NCI-H2196 (cell line): ENCODE data around the gene MAMDC2.

Experiments used
- DNase-seq: peaks from one replicate; lab custom pipeline; 2025; ENCODE audit not compliant: unreplicated experiment; lab: John Stamatoyannopoulos, UW

The MAMDC2 gene

DNA sequence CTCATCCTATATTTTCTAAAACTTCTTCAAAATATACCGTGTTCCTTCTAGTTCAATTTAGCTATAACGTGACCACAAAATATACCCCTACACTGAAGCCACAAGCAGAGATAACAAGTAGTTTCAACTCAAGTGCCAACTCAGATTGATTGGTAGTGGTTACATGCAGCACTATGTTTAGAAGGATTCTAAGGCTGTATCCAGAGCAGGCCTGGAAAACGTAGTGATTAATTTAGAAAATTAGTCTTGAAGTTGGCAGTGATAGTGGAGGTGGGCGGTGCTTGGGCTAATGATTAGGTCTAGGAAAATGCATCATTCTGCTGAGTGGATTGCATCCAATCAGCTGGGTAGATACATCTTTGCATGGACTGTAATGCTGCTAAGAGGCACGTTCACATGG is 61.5 kb downstream of the MAMDC2 start:
- DNase-seq = no peak

DNA sequence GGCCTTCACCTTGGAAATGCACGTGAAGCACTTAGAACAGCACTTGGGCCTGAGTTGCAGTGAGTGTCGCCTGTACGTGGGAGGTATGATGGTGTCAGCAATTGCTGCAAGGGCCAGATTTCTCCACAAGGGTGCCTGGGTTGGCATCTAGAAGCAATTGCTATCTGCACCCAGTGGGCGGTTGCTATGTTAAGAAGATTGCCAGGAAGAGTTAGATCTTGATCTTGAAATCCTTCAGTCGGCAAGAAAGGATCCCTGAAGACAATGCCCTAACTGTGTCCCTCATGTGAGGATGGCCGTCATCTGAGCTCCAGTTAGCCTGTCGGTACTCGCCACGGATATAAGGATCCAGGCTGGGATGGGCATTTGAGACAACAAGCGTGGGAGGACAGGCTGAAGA is 62.9 kb downstream of the MAMDC2 start:
- no peak for DNase-seq

DNA sequence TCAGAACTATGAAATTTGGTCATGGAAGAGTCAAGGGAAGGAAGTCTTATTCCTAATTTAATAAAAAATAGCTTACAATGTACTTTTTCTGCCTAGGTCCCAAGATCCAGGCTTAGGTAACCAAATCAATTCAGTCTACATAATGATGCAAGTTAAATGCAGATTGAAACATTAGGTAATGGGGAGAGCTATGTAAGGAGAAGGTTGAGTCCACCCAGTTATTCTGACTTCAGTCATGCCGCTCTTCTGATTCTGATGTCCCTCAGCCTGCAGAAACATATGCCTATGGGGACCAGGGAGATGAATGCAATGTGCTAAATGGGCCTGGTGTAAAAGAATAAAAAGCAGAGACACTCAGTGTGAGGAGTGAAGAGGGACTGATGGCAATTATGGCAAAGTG is 63.9 kb downstream of the MAMDC2 start:
- no peak for DNase-seq

DNA sequence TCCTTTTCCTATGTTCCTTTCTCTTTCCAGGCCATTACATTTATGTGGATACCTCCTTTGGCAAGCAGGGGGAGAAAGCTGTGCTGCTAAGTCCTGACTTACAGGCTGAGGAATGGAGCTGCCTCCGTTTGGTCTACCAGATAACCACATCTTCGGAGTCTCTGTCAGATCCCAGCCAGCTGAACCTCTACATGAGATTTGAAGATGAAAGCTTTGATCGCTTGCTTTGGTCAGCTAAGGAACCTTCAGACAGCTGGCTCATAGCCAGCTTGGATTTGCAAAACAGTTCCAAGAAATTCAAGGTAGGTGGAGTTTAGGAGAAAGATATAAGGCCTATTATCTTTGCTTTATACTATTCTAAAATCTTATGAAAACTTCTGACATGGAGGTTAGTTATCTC is 64.5 kb downstream of the MAMDC2 start:
- DNase-seq = no peak

DNA sequence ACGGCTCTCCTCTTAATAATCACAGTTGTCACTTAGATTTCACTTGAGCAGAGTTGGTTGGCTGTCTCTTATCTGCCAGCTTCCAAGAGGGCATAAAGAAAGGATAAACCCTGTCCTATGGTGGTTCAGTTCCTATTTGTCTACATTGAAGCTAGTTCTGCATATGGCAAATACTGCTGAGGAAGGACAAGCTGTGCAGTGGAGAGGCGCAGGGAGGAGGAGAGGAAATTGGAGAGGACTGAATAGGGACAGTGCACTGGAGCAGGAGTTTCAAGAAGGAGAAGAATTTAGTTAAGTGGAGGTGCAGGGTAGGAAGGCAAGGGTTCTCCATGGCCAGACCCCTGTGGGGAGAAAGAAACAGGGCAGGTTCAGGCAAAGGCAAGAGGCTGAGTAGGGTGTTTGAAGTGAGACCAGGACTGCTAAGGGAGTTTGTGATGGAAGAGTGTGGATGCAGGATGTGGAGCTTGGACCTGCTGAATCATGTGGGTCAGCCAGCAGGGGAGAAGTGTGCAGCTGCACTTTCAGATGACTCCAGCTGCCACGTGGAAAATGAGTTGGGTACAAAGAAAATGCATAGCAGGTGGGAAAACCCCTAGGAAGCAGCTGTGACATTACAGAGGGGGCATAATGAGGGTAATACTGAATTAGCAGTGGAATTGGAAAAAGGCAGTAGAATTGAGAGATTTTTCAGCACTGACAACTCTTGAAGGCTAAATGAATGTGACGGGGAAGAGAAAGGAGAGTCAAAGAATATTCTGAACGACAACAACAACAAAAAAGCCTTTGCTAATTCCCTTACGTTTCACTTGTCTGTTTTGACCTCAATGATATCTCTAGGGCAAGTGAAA is 66.8 kb downstream of the MAMDC2 start:
- DNase-seq = peak; percentile 2

DNA sequence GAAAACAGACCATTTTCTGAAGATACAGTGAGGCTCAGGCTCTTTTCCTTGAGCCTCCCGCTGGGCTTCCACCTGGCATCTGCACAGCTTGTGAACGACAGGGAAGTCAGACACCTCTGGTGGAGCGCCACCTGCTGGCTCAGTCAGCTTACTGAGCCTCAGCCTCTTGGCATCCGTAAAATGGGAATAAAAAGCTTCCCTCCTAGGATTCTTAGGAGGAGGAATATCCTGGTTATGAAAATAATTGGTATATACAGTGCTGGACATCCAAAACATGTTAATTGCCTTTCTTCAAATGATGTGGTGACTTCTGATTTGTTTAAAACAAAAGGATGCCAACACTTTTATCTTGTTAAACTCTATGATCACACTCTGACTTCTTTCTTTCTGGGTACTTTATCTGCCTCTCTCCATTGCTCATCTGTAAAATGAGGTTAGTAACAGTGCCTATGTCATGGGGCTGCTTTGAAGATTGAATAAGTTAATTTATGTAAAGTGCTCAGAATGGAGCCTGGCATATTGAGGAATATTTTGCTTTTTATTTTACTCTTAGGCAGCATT is 67.5 kb downstream of the MAMDC2 start:
- peak; percentile 85 for DNase-seq

DNA sequence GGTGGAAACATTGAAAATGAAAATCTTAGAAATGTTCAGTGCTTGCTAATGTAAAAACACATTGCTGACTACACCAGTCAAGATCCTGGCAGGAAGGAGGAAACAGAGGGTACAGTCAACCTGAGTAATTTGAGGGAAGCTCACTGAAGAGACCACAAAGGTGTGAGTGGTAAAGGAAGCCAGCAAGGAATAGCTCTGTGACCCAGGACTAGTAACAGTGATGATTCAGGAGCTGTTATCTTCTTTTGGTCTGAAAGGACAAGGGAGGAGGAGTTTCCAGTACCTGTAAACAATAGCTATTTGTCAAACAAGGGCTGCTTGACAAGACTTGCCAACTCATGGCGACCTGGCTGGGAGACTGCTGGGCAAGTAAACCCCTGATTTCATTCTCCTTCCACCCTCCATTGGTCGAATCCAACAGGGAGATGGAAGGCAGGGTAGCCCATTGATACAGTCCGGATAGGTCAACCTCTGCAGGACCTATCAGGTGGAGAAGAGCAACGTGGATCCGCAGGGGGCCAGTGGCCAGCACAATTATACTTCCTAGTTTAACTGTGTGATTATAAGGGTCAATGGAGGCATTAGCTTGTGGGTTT is 68.1 kb downstream of the MAMDC2 start:
- DNase-seq = no peak

DNA sequence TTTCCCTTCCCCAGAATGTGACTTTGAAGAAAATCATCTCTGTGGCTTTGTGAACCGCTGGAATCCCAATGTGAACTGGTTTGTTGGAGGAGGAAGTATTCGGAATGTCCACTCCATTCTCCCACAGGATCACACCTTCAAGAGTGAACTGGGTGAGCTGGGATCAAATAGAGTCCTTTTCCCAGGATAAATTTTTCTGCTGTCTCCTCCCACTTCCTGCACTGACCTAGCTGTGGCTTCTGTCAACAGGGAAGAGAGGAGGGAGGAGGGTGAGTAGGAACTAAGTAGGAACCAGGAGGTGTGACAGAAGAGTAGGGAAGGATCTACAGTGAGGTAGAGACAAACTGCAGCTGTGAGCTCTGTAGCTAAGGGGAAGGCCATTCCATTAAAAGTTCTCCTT is 69.3 kb downstream of the MAMDC2 start:
- no peak for DNase-seq

DNA sequence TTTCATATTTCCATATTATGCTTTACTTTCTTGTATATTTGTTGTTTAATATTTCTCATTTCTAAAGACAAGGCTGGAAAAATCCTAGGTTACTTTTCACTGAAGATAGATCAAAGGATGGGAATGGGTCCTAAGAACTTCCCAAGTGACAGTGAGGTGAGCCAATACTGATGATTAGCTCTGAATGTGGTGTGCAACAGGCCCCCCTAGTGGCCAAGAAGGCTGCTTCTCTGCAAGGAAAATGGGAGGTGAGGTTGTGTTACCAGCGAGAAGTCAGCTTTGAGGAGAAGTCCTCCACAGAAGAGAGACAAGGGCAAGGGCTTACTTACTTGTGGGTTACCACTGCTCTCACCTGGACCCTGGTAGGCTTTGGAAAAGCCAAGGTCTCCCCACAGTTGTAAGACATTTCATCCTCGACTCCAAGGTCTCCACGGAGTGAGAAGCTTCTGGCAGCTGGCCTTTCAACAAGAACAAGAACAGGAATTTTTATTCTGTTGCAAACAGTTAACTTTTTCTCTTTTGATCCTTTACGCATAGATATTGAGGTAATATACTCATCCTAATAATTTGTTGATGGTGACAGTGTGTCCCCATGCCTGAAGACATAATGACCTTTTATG is 69.9 kb downstream of the MAMDC2 start:
- DNase-seq = peak; percentile 54

DNA sequence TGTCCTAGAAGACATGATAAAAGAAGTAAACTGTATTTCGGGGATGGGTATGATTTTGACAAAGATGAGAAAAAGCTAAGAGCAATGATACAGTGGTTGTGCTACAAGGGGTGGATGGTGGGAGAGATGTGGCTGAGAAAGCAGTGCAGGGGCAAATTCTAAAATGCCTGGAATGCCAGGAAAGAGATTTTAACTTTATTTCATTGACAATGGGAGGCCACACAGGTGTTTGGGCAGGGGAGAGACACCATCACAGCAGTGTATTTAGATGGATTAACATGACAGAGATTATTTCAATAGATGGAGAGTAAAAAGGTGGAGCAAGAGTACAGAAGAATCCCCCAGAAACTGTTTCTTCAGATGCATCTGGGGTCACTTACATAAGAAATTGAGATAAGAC is 71.2 kb downstream of the MAMDC2 start:
- no peak for DNase-seq

DNA sequence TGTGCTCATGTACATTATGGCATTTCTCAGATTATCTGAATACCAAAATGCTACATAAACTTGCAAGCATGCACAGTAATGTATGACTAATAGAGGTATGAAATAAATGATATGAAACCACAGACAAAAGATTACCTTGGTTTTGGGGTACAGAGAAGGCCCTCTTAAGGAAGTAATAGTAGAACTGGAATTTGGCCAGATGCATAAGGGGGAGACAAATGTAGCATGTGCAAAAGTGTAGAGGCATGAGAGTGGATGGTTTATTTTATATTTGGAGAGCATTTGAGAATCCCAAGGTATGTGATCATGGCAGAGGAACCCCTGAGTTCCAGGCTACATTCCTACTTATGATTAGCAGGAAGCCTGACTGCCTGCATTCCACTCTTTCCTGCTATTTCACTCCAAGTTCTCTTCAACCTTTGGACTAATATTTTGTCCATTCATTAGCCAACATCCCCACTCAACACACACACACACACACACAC is 74.2 kb downstream of the MAMDC2 start:
- DNase-seq = no peak

DNA sequence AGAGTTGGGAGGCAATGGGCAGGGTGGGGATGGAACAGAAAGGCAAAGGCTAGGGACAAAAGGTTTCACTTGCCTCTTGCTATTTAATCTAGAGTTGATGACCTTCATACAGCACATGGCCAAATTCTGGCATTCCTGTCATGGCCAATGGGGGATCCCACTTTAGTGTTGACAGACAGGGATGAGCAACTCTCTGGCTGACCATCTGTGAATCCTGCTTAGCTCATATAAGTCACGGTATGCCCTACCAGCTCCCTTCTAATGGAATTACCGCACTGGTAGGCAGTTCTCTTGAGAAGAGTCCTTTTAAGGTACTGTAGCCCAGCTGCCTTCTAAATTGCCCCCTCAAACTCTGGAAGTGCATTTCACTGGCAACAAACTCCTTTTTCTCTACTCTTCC is 76.1 kb downstream of the MAMDC2 start:
- no peak for DNase-seq

DNA sequence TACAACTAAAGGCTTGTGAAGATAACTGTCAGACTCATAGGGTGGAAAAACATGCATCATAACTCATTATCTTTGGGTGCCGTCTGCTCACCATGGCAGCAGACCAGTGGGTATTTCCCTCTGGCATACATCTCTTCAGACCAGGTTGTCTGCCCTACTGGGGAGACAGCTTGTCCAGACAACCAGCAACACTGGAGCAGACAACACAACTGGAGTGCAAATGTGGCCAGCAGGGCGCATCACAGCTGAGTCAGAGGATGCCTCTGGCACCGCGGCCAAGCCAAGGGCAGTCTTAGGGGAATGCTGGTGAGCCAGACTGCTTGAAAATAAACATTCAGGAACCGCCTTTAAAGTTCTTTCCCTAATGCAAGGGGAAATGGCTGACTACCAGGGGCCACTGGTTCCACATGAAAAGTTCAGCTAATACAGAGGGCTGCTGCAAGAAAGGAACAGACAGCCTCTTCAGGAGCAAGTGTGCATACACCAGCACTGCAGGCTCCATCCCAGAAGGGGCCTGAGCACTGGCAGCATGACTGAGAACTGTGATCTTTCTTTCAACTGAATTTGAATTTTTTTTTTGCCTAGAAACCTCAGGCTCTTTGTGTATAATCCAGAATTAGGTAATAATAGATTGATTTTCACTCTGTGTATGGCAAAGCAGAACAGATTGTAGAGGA is 77.3 kb downstream of the MAMDC2 start:
- no peak for DNase-seq

DNA sequence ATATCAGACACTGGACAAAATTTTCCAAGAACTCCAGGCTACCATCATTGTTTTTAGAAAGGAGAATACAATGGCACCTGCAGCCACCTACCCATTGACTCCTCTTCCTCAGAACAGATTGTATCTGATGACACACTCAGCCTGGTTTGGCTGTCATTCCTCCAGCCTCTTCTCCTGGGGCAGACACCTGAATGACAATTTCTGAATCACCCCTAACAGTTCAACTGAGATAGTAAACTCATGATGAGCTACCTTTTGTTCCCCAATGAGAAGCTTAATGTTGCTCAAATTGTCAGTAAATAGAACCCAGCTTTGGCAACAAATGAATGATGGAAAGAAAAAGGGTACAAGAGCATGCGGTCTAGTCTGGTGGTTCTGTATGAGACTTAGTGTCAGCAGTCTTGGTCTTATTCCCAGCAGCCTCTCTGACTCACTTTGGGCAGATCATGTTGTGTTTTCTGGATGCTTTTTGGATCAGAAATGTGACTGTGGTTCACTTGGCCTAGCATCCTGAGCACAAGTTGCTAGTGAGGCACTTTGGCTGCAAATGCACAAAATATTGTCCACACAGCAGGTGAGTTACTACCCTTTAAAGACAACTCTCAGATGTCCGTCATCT is 78.3 kb downstream of the MAMDC2 start:
- DNase-seq = no peak

DNA sequence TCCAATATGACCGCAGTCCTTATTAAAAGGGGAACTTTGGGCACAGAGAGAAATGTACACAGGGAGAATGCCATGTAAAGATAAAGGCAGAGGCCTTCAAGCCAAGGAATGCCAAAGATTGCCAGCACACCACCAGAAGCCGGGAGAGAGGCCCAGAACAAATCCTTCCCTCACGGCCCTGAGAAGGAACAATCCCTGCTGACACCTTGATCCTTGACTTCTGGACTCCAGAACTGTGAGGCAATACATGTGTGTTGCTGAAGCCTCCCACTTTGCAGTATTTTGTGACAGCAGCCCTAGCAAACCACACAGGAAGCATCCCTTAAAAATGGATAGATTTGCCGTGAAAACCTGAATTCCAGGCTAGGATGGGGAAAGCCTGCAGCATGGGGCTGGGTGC is 80.0 kb downstream of the MAMDC2 start:
- no peak for DNase-seq

DNA sequence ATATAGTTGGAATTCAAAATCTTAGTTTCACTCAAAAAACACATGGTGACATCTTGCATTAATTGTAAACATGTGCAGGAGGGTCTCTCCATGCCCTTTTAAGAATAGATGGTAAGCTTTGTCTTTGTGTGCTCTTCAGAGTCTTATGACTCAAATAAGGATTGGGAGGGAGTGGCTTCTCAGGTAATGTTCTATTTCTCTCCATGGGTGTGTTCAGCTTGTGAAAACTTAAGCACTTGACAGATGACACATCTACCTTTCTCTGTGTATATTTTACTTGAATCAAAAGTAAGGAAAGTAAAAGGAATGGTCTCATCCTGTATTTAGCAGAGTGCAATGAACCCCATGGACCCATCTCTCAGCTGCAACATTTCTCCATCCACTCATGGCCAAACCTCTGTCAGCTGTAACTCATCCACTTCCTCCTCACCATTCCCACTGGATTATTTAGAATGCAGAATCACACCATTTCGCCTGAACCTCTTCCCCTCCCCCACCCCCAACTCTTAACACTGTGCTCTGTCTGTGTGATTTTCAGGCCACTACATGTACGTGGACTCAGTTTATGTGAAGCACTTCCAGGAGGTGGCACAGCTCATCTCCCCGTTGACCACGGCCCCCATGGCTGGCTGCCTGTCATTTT is 82.1 kb downstream of the MAMDC2 start:
- DNase-seq = no peak

DNA sequence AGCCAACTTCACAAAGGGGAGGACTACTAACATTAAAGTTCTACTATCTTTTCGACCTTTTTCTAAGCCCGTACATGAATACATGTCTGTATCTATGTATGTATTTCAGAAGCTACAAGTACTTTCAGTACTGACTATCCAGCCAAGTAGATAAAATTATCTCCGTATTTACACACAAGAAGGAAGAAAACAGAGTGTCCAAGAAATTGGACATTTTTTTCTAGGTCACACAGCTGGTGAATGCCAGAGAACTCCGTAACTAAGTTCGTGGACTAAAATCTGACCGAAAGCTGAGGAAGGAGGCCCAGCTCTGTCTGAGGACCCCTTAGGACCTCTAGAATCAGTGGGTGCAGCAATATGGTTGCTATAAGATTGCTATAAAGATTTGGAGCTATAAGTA is 83.4 kb downstream of the MAMDC2 start:
- DNase-seq = no peak

DNA sequence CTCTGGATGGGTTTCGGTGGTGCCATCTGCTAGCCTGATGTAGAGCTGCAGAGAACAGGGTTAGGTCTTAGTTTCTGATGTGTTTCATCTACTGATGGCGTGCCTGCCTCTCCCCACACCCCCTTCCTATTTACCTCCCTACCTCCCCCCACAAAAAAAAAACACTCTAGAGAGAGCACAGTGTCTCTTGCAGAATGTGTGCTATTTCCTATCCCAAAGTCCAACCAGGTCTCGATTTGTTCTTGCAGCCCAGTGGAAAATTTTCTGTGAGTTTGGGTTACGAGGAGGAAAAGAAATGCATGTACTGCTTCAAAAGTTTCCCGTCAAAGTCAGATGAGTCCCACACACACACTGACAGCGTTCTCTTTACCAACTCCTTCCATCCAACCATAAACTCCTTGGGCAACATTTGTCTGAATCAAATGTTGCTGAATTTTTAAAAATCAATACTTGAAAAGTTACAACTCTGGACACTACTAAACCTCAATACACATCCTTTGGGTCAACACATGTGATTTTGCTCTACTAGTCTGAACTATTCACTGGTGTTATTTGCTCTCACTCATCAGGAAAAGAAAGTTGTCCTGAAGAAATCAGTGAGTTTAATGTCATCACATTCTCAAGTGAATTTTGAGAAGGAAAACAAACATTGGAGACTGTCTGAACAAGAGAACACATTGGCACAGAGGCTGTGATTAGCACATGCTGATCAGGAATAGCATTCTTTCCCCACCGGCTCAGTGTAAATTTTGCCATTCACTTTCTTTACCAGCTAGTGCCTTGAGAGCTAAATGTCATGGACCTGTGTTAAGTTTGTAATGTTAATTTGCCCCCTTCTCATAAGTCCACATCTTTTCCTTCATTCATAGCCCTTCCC is 84.1 kb downstream of the MAMDC2 start:
- DNase-seq = no peak

DNA sequence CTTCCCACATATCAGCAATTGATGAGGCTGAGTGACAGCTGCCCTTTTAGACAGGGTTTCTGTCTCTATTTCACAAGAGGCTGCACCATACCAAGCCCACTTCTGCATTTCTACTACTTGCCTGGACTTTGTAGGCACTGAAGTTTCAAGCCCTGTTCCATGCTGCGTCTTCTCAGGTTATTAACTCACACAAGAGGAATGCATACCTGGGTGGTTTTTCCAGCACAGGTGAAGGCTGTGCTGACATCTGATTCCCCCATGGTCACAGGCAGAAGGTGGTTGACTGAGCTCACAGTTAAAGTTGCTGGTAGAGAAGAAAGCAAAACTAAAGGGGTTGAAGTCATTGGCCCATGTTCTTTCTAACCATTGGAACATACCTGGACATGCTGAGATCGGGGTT is 86.6 kb downstream of the MAMDC2 start:
- DNase-seq = no peak
